Neural crest cell (in vitro differentiated cells): Measurements from ENCODE around the gene SOWAHB. TPM values are rescaled to one million over a fixed set of nuclear protein-coding genes. Genes with fewer than 3 reads are reported as not detected.
A peak's percentile ranks its signal among the peaks of the same experiment; 100 is the strongest.
"Not testable (repeated sequence)": the region's sequence is repeated elsewhere in the genome, so short reads cannot be mapped to it uniquely, and the experiment has no call there.

Experiments used
- DNase-seq: peaks from one replicate; pipeline ENCODE4 v3.0.0; 2021; ENCODE audit warnings: low read depth, mixed read lengths, low spot score
- H3K27ac Mint-ChIP-seq: one replicate; pipeline ENCODE4 v1.8.0; 2021; ENCODE audit warnings: mild to moderate bottlenecking, mixed read lengths; ENCODE audit not compliant: unreplicated experiment
- H3K27me3 Mint-ChIP-seq: 2 replicates; pipeline ENCODE4 v1.8.0; 2021; ENCODE audit warnings: low read depth, mild to moderate bottlenecking, mixed read lengths
- H3K36me3 Mint-ChIP-seq: 2 replicates; pipeline ENCODE4 v1.8.0; 2021; ENCODE audit warnings: low read depth, mild to moderate bottlenecking, mixed read lengths
- H3K4me1 Mint-ChIP-seq: 2 replicates; pipeline ENCODE4 v1.8.0; 2021; ENCODE audit warnings: mixed read lengths
- H3K4me3 Mint-ChIP-seq: one replicate; pipeline ENCODE4 v1.8.0; 2021; ENCODE audit warnings: mild to moderate bottlenecking, mixed read lengths
- H3K9me3 Mint-ChIP-seq: 2 replicates; pipeline ENCODE4 v1.8.0; 2021; ENCODE audit warnings: mixed read lengths
- total RNA-seq: library from RNA; stranded (reverse); gene quantifications from 2 replicates; pipeline ENCODE4 v1.2.1, GENCODE V29; 2021
- TF ChIP-seq, protein P1 (sequence below): fragments of 200-600 bp; sonication (generic); conservative IDR thresholded peaks from 2 replicates; pipeline ENCODE4 v1.5.0; 2021; ENCODE audit warnings: antibody characterized with exemption, mild to moderate bottlenecking

The SOWAHB gene
- total RNA-seq, 1 donor from 2014 or later, result not detected

DNA sequence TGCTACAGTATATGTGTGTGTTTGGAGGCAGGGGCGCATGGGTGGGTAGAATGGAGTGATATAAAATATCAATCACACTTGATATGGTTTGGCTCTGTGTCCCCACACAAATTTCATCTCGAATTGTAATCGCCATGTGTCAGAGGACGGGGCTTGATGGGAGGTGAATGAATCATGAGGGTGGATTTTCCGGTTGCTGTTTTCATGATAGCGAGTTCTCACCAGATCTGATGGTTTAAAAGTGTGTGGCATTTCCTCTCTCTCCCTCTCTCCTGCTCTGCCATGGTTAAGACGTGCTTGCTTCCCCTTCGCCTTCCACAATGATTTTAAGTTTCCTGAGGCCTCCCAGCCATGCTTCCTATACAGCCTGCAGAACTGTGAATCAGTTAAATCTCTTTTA is 14.8 kb downstream of the SOWAHB start:
- Mint-ChIP-seq H3K4me1 (no peaks in the 10 kb centered on the region), H3K27me3 (no peaks in the 10 kb centered on the region)

DNA sequence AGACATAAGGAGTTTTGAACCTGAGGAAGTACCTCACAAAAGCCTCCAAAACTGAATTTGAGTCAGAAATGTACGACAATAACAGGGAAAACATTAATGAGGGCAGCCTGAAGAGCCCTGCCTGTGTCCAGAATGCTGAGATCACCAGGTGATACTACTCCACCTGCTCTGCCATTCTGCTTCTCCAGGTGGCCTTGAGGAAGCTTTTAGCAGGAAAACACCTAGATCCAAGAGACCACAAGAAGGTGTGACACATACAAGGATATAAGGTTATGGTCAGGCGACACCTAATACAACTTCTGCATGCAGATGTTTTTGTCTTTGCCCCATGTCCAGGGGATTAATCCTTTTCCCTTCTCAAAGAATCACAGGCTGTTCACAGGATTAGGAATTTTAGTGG is 15.3 kb downstream of the SOWAHB start:
- Mint-ChIP-seq H3K4me1 (no peaks in the 10 kb centered on the region), H3K4me3 (no peak overlapping the region), H3K27ac (no peak overlapping the region), H3K36me3 (no peaks in the 10 kb centered on the region), H3K9me3 (peaks cover 3% of the 10 kb centered on the region), H3K27me3 (no peaks in the 10 kb centered on the region)
- TF ChIP-seq, protein P1, sequence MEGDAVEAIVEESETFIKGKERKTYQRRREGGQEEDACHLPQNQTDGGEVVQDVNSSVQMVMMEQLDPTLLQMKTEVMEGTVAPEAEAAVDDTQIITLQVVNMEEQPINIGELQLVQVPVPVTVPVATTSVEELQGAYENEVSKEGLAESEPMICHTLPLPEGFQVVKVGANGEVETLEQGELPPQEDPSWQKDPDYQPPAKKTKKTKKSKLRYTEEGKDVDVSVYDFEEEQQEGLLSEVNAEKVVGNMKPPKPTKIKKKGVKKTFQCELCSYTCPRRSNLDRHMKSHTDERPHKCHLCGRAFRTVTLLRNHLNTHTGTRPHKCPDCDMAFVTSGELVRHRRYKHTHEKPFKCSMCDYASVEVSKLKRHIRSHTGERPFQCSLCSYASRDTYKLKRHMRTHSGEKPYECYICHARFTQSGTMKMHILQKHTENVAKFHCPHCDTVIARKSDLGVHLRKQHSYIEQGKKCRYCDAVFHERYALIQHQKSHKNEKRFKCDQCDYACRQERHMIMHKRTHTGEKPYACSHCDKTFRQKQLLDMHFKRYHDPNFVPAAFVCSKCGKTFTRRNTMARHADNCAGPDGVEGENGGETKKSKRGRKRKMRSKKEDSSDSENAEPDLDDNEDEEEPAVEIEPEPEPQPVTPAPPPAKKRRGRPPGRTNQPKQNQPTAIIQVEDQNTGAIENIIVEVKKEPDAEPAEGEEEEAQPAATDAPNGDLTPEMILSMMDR, result no peak
- no peak for DNase-seq

More for the DNA sequence above, 14.8 kb downstream of the SOWAHB start:
- Mint-ChIP-seq H3K4me3 (no peak overlapping the region), H3K36me3 (no peaks in the 10 kb centered on the region), H3K27ac (peak overlapping the region; percentile 4), H3K9me3 (peaks cover 3% of the 10 kb centered on the region)
- TF ChIP-seq, protein P1, result no peak
- DNase-seq, result no peak

DNA sequence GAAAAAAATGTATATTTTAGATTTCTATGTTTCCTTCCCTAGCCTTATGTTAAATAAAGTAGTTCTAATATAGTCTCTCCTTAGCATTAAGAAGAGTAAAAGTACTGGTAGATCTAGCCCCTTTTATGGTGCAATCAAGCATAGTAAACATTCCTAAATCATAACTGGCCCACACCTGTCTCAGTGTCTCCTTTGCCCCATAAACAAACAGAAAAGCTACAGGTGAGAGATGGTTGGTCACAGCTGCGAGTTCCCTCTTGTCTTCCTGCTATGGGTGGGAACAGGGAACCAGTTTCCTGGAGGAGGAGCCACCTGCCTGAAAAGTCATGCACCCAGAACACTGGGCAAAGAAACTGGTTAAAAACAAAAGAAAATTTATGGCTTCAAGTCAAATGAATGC is 16.6 kb downstream of the SOWAHB start:
- TF ChIP-seq, protein P1, result no peak
- peaks cover 3% of the 10 kb centered on the region for H3K9me3 Mint-ChIP-seq
- no peaks in the 10 kb centered on the region for H3K36me3 Mint-ChIP-seq
- no peaks in the 10 kb centered on the region for H3K4me1 Mint-ChIP-seq
- H3K27ac Mint-ChIP-seq, result no peak overlapping the region
- no peak overlapping the region for H3K4me3 Mint-ChIP-seq
- DNase-seq, result no peak
- H3K27me3 Mint-ChIP-seq, result no peaks in the 10 kb centered on the region

DNA sequence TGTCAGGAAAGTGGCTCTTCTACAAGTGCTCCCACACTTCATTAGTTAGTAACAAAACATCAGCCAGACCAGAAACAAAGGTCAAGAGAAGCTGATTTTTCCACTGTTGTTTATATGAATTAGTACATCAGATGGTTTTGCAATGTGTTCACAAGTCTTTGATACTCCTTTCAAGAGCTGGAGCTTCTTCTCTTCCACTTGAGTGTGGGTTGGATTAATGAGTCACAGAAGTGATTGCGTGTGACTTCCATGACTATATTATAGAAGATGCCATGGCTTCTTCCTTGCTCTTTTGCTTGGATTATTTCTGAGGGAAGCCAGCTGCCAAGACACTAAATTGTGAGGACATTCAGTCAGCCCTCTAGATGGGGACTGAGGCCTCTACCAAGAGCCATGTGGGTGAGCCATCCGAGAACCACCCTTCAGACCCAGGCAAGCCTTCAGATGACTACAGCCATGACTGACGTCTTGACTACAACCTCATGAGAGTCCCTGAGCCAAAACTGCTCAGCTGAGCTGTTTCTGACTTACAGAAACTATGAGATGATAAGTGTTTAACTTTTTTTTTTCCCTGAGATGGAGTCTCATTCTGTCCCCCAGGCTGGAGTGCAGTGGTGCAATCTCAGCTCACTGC is 18.1 kb downstream of the SOWAHB start:
- TF ChIP-seq, protein P1, result no peak
- no peak for DNase-seq
- no peak overlapping the region for H3K27ac Mint-ChIP-seq
- no peak overlapping the region for H3K4me3 Mint-ChIP-seq
- H3K9me3 Mint-ChIP-seq, result peaks cover 3% of the 10 kb centered on the region
- H3K4me1 Mint-ChIP-seq, result no peaks in the 10 kb centered on the region
- no peaks in the 10 kb centered on the region for H3K27me3 Mint-ChIP-seq
- H3K36me3 Mint-ChIP-seq, result no peaks in the 10 kb centered on the region

DNA sequence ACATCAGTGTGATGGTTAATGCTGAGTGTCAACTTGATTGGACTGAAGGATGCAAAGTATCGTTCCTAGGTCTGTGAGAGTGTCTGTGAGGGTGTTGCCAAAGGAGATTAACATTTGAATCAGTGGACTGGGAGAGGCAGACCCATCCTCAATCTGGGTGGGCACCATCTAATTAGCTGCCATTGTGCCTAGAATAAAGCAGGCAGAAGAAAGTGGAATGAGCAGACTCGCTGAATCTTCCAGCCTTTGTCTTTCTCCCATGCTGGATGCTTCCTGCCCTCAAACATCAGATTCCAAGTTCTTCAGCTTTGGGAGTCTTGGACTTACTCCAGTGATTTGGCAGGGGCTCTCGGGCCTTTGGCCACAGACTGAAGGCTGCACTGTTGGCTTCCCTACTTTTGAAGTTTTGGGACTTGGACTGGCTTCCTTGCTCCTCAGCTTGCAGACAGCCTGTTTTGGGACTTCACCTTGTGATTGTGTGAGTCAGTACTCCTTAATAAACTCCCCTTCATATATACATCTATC is 19.2 kb downstream of the SOWAHB start:
- H3K4me1 Mint-ChIP-seq, H3K27ac Mint-ChIP-seq, H3K4me3 Mint-ChIP-seq, H3K9me3 Mint-ChIP-seq, H3K36me3 Mint-ChIP-seq, DNase-seq, H3K27me3 Mint-ChIP-seq: not testable (repeated sequence)

DNA sequence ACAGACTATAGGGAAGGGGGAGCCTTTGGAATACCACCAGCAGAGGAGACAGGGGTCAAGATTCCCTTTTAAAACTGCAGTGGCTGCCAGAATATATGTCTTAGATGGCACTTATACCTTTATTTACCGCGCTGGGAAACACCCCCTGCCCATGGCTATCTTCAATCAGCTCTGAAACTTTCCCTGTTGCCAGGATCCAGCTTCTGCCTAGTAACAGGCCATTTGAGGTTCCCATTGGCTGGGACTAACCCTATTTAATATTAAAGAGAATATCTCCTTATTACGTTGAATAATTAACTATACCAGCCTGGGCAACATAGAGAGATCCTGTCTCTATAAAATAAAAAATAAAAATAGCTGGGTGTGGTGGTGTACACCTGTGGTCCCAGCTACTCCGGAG is 23.8 kb downstream of the SOWAHB start:
- Mint-ChIP-seq H3K9me3 (no peaks in the 10 kb centered on the region), H3K27me3 (peaks cover 2% of the 10 kb centered on the region), H3K36me3 (no peaks in the 10 kb centered on the region), H3K27ac (no peak overlapping the region), H3K4me3 (no peak overlapping the region), H3K4me1 (no peaks in the 10 kb centered on the region)
- TF ChIP-seq, protein P1, result no peak
- no peak for DNase-seq
